H9 (cell line): ENCODE results near the gene CCSER1. TPM values are rescaled to one million over a fixed set of nuclear protein-coding genes. Genes with fewer than 3 reads are reported as not detected.

Experiments
- DNase-seq: peaks from one replicate; pipeline ENCODE4 v3.0.0-alpha.2; 2017
- H2AFZ ChIP-seq: one replicate; pipeline ENCODE4 v1.6.1; 2013; ENCODE audit warnings: mild to moderate bottlenecking, low read length, control low read depth, moderate library complexity
- H2AK5ac ChIP-seq: 2 replicates; pipeline ENCODE4 v1.6.1; 2013; ENCODE audit warnings: low read length, control low read depth, mixed read lengths; ENCODE audit not compliant: insufficient read length
- H2BK120ac ChIP-seq: one replicate; pipeline ENCODE4 v1.6.1; 2013; ENCODE audit warnings: low read depth, mild to moderate bottlenecking, low read length, control low read depth, inconsistent platforms; ENCODE audit not compliant: poor library complexity, severe bottlenecking
- H2BK12ac ChIP-seq: 2 replicates; pipeline ENCODE4 v1.6.1; 2013; ENCODE audit warnings: low read length, control low read depth, mixed read lengths, low read depth; ENCODE audit not compliant: insufficient read length
- H2BK15ac ChIP-seq: 2 replicates; pipeline ENCODE4 v1.6.1; 2013; ENCODE audit warnings: low read depth, low read length, control low read depth
- H2BK20ac ChIP-seq: one replicate; pipeline ENCODE4 v1.6.1; 2013; ENCODE audit warnings: low read depth, mild to moderate bottlenecking, low read length, control low read depth, inconsistent platforms; ENCODE audit not compliant: poor library complexity, severe bottlenecking
- H2BK5ac ChIP-seq: 2 replicates; pipeline ENCODE4 v1.6.1; 2013; ENCODE audit warnings: low read length, control low read depth, mixed read lengths; ENCODE audit not compliant: insufficient read length
- H3K14ac ChIP-seq: 2 replicates; pipeline ENCODE4 v1.6.1; 2013; ENCODE audit warnings: low read length, control low read depth; ENCODE audit not compliant: insufficient read depth
- H3K18ac ChIP-seq: 2 replicates; pipeline ENCODE4 v1.6.1; 2013; ENCODE audit warnings: low read depth, mild to moderate bottlenecking, mixed read lengths, low read length, control low read depth; ENCODE audit not compliant: insufficient read length
- H3K23ac ChIP-seq: 2 replicates; pipeline ENCODE4 v1.6.1; 2013; ENCODE audit warnings: low read length, control low read depth, mixed read lengths, low read depth; ENCODE audit not compliant: insufficient read length
- H3K23me2 ChIP-seq: 2 replicates; pipeline ENCODE4 v1.6.1; 2013; ENCODE audit warnings: low read depth, mild to moderate bottlenecking, mixed read lengths, low read length, control low read depth; ENCODE audit not compliant: insufficient read length, poor library complexity, severe bottlenecking
- H3K27ac ChIP-seq: 2 replicates; pipeline ENCODE4 v1.5.1; 2013; ENCODE audit warnings: low read length, control low read depth, mixed read lengths, low read depth; ENCODE audit not compliant: insufficient read length
- H3K27me3 ChIP-seq: 2 replicates; pipeline ENCODE4 v1.6.1; 2013; ENCODE audit warnings: low read length, control low read depth, inconsistent platforms; ENCODE audit not compliant: insufficient read depth
- H3K4ac ChIP-seq: 2 replicates; pipeline ENCODE4 v1.6.1; 2013; ENCODE audit warnings: low read depth, mild to moderate bottlenecking, control low read depth, inconsistent platforms, low read length, moderate library complexity
- H3K4me1 ChIP-seq: 2 replicates; pipeline ENCODE4 v1.6.1; 2013; ENCODE audit warnings: low read length, control low read depth, inconsistent platforms; ENCODE audit not compliant: insufficient read depth
- H3K4me2 ChIP-seq: 2 replicates; pipeline ENCODE4 v1.6.1; 2013; ENCODE audit warnings: low read length, control low read depth, mixed read lengths; ENCODE audit not compliant: insufficient read length, insufficient read depth
- H3K56ac ChIP-seq: 2 replicates; pipeline ENCODE4 v1.6.1; 2013; ENCODE audit warnings: low read depth, mild to moderate bottlenecking, mixed read lengths, low read length, control low read depth; ENCODE audit not compliant: insufficient read length
- H3K79me1 ChIP-seq: 2 replicates; pipeline ENCODE4 v1.6.1; 2013; ENCODE audit warnings: low read depth, mild to moderate bottlenecking, moderate library complexity, low read length, control low read depth, inconsistent platforms; ENCODE audit not compliant: insufficient read depth, poor library complexity, severe bottlenecking
- H3K79me2 ChIP-seq: 2 replicates; pipeline ENCODE4 v1.6.1; 2013; ENCODE audit warnings: low read length, control low read depth, inconsistent platforms; ENCODE audit not compliant: insufficient read depth
- H3K9ac ChIP-seq: 2 replicates; pipeline ENCODE4 v1.6.1; 2013; ENCODE audit warnings: low read length, control low read depth, mixed read lengths; ENCODE audit not compliant: insufficient read length; ENCODE audit errors: extremely low read depth
- H3K9me3 ChIP-seq: one replicate; pipeline ENCODE4 v1.6.1; 2013; ENCODE audit warnings: low read depth, low read length, inconsistent platforms; ENCODE audit not compliant: control insufficient read depth
- H3T11ph ChIP-seq: one replicate; pipeline ENCODE4 v1.6.1; 2013; ENCODE audit warnings: mild to moderate bottlenecking, low read length, control low read depth, inconsistent platforms
- H4K20me1 ChIP-seq: one replicate; pipeline ENCODE4 v1.6.1; 2013; ENCODE audit not compliant: control insufficient read depth, insufficient read length, insufficient read depth
- H4K5ac ChIP-seq: 2 replicates; pipeline ENCODE4 v1.6.1; 2013; ENCODE audit warnings: low read depth, mild to moderate bottlenecking, mixed read lengths, low read length, control low read depth; ENCODE audit not compliant: insufficient read length
- H4K8ac ChIP-seq: replicated peaks from 2 replicates; pipeline ENCODE4 v1.6.1; 2013; ENCODE audit warnings: low read length, control low read depth, mixed read lengths, low read depth; ENCODE audit not compliant: insufficient read length
- H4K91ac ChIP-seq: 2 replicates; pipeline ENCODE4 v1.6.1; 2013; ENCODE audit warnings: low read depth, mild to moderate bottlenecking, moderate library complexity, mixed read lengths, low read length, control low read depth; ENCODE audit not compliant: insufficient read length
- H3K27ac Mint-ChIP-seq, 3 experiments: 2 replicates in 2 of 3; 3 replicates in 1 of 3; pipeline ENCODE4 v1.8.0; 2020 to 2021; ENCODE audit warnings: mixed read lengths in 3 of 3, mild to moderate bottlenecking in 1 of 3, moderate library complexity in 1 of 3
- H3K27me3 Mint-ChIP-seq: 2 replicates; pipeline ENCODE4 v1.8.0; 2021; ENCODE audit warnings: low read depth, mild to moderate bottlenecking, moderate library complexity, mixed read lengths
- H3K36me3 Mint-ChIP-seq, 3 experiments: 2 replicates in 2 of 3; 3 replicates in 1 of 3; pipeline ENCODE4 v1.8.0; 2020 to 2021; ENCODE audit warnings: low read depth in 3 of 3, mixed read lengths in 3 of 3; ENCODE audit not compliant: insufficient read depth in 1 of 3
- H3K4me1 Mint-ChIP-seq, 2 experiments: 2 replicates each; pipeline ENCODE4 v1.8.0; 2020; ENCODE audit warnings: mixed read lengths in 2 of 2
- H3K4me3 Mint-ChIP-seq, 2 experiments: 2 replicates in 1 of 2; 3 replicates in 1 of 2; pipeline ENCODE4 v1.8.0; 2020 to 2021; ENCODE audit warnings: mild to moderate bottlenecking in 2 of 2, mixed read lengths in 2 of 2, moderate library complexity in 1 of 2
- H3K9me3 Mint-ChIP-seq, 2 experiments: 2 replicates in 1 of 2; 3 replicates in 1 of 2; pipeline ENCODE4 v1.8.0; 2020; ENCODE audit warnings: mild to moderate bottlenecking in 2 of 2, mixed read lengths in 2 of 2, moderate library complexity in 1 of 2
- CTCF ChIP-seq: fragments of 200-600 bp; sonication (generic); conservative IDR thresholded peaks from 3 replicates; pipeline ENCODE4 v1.8.0; 2021; ENCODE audit warnings: antibody characterized with exemption, mild to moderate bottlenecking
- WGBS: extraction: QIAGEN DNeasy Blood & Tissue Kit; methylation state at CpG from one replicate; pipeline ENCODE4 v1.1.7; 2013; ENCODE audit warnings: missing lambda C conversion rate, low lambda C conversion rate, mixed read lengths; ENCODE audit not compliant: insufficient read length; ENCODE audit errors: extremely low coverage; 5-methylcytosine and 5-hydroxymethylcytosine counted together
- total RNA-seq: library from RNA; stranded (reverse); gene quantifications from 2 replicates; pipeline ENCODE4 v1.2.1, GENCODE V29; 2021

The CCSER1 gene
- total RNA-seq, 1 experiment from 2014 or later, result 0.37 TPM

GRCh38 chr4:90757534-90758060 is 630.4 kb downstream of the CCSER1 start:
- H3K14ac ChIP-seq, result no peak overlapping the region
- no peaks in the 10 kb centered on the region; the same call in 1 of the 2 replicates for H3K4me1 ChIP-seq
- no peaks in the 10 kb centered on the region for H4K20me1 ChIP-seq
- H3K27ac Mint-ChIP-seq, result no peak overlapping the region
- no peak overlapping the region for H3T11ph ChIP-seq
- no peaks in the 10 kb centered on the region for H3K23me2 ChIP-seq
- H2BK5ac ChIP-seq, result no peak overlapping the region
- no peak overlapping the region for H3K18ac ChIP-seq
- H3K27ac ChIP-seq, result no peak overlapping the region
- no peak overlapping the region for H3K4ac ChIP-seq
- H3K4me1 Mint-ChIP-seq, result peaks cover 12 to 13% of the 10 kb centered on the region in 2 experiments
- DNase-seq, result no peak
- H2BK12ac ChIP-seq, result no peak overlapping the region
- H3K79me2 ChIP-seq, result no peaks in the 10 kb centered on the region
- no peaks in the 10 kb centered on the region for H3K27me3 Mint-ChIP-seq
- H3K9me3 ChIP-seq, result no peaks in the 10 kb centered on the region
- H2BK120ac ChIP-seq, result no peak overlapping the region
- no peak overlapping the region for H3K9ac ChIP-seq
- no peak overlapping the region for H3K56ac ChIP-seq
- H2BK20ac ChIP-seq, result no peak overlapping the region
- H2AFZ ChIP-seq, result no peak overlapping the region
- H3K27me3 ChIP-seq, result no peaks in the 10 kb centered on the region
- no peak overlapping the region for H4K5ac ChIP-seq
- no peaks in the 10 kb centered on the region for H3K36me3 Mint-ChIP-seq
- H3K79me1 ChIP-seq, result no peaks in the 10 kb centered on the region
- WGBS, result no CpG with 5 or more reads among the region's 2 CpGs
- H4K8ac ChIP-seq, result no peak overlapping the region
- TF ChIP-seq CTCF, result no peak
- H3K23ac ChIP-seq, result no peak overlapping the region
- H3K9me3 Mint-ChIP-seq, result no peaks in the 10 kb centered on the region
- no peak overlapping the region for H2BK15ac ChIP-seq
- H4K91ac ChIP-seq, result no peak overlapping the region
- no peak overlapping the region for H2AK5ac ChIP-seq
- H3K4me3 Mint-ChIP-seq, result no peak overlapping the region
- H3K4me2 ChIP-seq, result no peak overlapping the region
